HepG2 (cell line): ENCODE data around the gene ADD2. TPM values are rescaled to one million over a fixed set of nuclear protein-coding genes. Genes with fewer than 3 reads are reported as not detected.

Source experiments
- FOXK1 ChIP-seq: sonication (generic); formaldehyde crosslinking; IDR thresholded peaks from 2 replicates; pipeline ENCODE4 v1.4.0; 2020; ENCODE audit warnings: low read depth, missing genetic modification reagents, borderline replicate concordance
- FOXO1 ChIP-seq: sonication (generic); formaldehyde crosslinking; IDR thresholded peaks from 2 replicates; pipeline ENCODE4 v1.4.0; 2020; ENCODE audit warnings: missing genetic modification reagents
- GABPB1 ChIP-seq: IDR thresholded peaks from 2 replicates; pipeline ENCODE4 v1.6.1; 2016; ENCODE audit warnings: mild to moderate bottlenecking, missing genetic modification reagents, moderate library complexity, missing compliant biosample characterization
- JUN ChIP-seq: sonication (generic); formaldehyde crosslinking; IDR thresholded peaks from 2 replicates; pipeline ENCODE4 v1.4.0; 2020; ENCODE audit warnings: mild to moderate bottlenecking, missing genetic modification reagents
- KDM4B ChIP-seq: sonication (generic); formaldehyde crosslinking; IDR thresholded peaks from 2 replicates; pipeline ENCODE4 v1.4.0; 2020; ENCODE audit warnings: missing genetic modification reagents
- MAFK ChIP-seq, 2 experiments: IDR thresholded peaks in 1 of 2; conservative IDR thresholded peaks in 1 of 2; 2 replicates each; pipeline ENCODE4 v1.6.1; 2011; ENCODE audit warnings: improper control_type of control experiment in 2 of 2, low read length in 2 of 2
- MEF2D ChIP-seq: sonication (generic); formaldehyde crosslinking; IDR thresholded peaks from 2 replicates; pipeline ENCODE4 v1.5.1; 2020; ENCODE audit warnings: mild to moderate bottlenecking, missing genetic modification reagents
- MXD1 ChIP-seq: sonication (generic); formaldehyde crosslinking; IDR thresholded peaks from 2 replicates; pipeline ENCODE4 v1.4.0; 2020; ENCODE audit warnings: mild to moderate bottlenecking, missing genetic modification reagents
- SAFB2 ChIP-seq: sonication (generic); formaldehyde crosslinking; IDR thresholded peaks from 2 replicates; pipeline ENCODE4 v1.5.1; 2020; ENCODE audit warnings: missing genetic modification reagents, low read depth, mild to moderate bottlenecking, borderline replicate concordance
- SP4 ChIP-seq: sonication (generic); formaldehyde crosslinking; IDR thresholded peaks from 2 replicates; pipeline ENCODE4 v1.8.1; 2023; ENCODE audit warnings: mild to moderate bottlenecking, missing genetic modification reagents
- TAF15 ChIP-seq: fragments of 200-400 bp; formaldehyde crosslinking; IDR thresholded peaks from one replicate; pipeline ENCODE4 v1.6.1; 2018; ENCODE audit warnings: mild to moderate bottlenecking, low read depth, low read length; ENCODE audit not compliant: poor library complexity, severe bottlenecking
- YY1 ChIP-seq: IDR thresholded peaks from 2 replicates; pipeline ENCODE4 v1.6.1; 2011; ENCODE audit warnings: low read length, low read depth, moderate library complexity, mild to moderate bottlenecking; ENCODE audit not compliant: insufficient read depth, insufficient replicate concordance
- ZBTB1 ChIP-seq: sonication (generic); formaldehyde crosslinking; IDR thresholded peaks from 2 replicates; pipeline ENCODE4 v1.4.0; 2020; ENCODE audit warnings: missing genetic modification reagents, borderline replicate concordance
- ZBTB40 ChIP-seq, 2 experiments: fragments of 450-650 bp in 1 of 2; sonication (generic) in 1 of 2; formaldehyde crosslinking in 1 of 2; IDR thresholded peaks; 2 replicates each; pipeline versions ENCODE4 v1.6.1 to v1.8.0; 2016 to 2022; ENCODE audit warnings: antibody characterized with exemption in 1 of 2, mild to moderate bottlenecking in 1 of 2, missing genetic modification reagents in 1 of 2
- ZNF451 ChIP-seq: sonication (generic); formaldehyde crosslinking; IDR thresholded peaks from 2 replicates; pipeline ENCODE4 v1.5.0; 2020; ENCODE audit warnings: mild to moderate bottlenecking, missing genetic modification reagents
- ZNF580 ChIP-seq: IDR thresholded peaks from 2 replicates; pipeline ENCODE4 v1.6.1; 2016; ENCODE audit warnings: low read depth, borderline replicate concordance
- ZNF660 ChIP-seq: sonication (generic); formaldehyde crosslinking; IDR thresholded peaks from 2 replicates; pipeline ENCODE4 v1.5.1; 2020; ENCODE audit warnings: mild to moderate bottlenecking, low read depth, missing genetic modification reagents, borderline replicate concordance
- ZNF792 ChIP-seq: IDR thresholded peaks from 2 replicates; pipeline ENCODE4 v1.6.1; 2016
- polyA plus RNA-seq, 8 experiments: library from polyadenylated mRNA; depleted of rRNA in 3 of 8; stranded (reverse) in 7 of 8; unstranded in 1 of 8; fragments of >200 nt; fragmentation: Illumina TruSeq in 4 of 8; extraction: Trizol in 4 of 8; gene quantifications; 2 replicates each; pipeline versions ENCODE4 v1.2.1 to v1.2.3, GENCODE V29; 2011 to 2016; ENCODE audit warnings: low read depth in 4 of 8, missing spikeins in 1 of 8, mixed read lengths in 1 of 8; ENCODE audit not compliant: insufficient read depth in 1 of 8
- total RNA-seq, 5 experiments: library from RNA; depleted of rRNA; stranded (reverse); fragments of >200 nt; fragmentation: Illumina TruSeq; extraction: Trizol; gene quantifications; 2 replicates each; pipeline ENCODE4 v1.2.3, GENCODE V29; 2016; ENCODE audit warnings: low read depth in 1 of 5

Gene ADD2
- total and polyA plus RNA-seq, 2 of the 13 experiments (the other 11 are each of a cell fraction or from before 2014, with no cell fraction given), result 0.05 to 0.13 TPM

- no peak for TF ChIP-seq SP4 (CRISPR knock-in tag)
- TF ChIP-seq YY1, result peak; percentile 19
- peak; percentile 59; the same call in 1 of the 2 replicates for TF ChIP-seq FOXO1 (CRISPR knock-in tag)
- TF ChIP-seq FOXK1, result no peak
- no peak for TF ChIP-seq MAFK (conservative IDR thresholded peaks at IDR 0.05 in 1 of 2, IDR thresholded peaks at IDR 0.05 in 1 of 2; ENCODE audit: low read length in 2 of 2)
- TF ChIP-seq JUN, result no peak
- no peak for TF ChIP-seq MXD1
- TF ChIP-seq ZNF451, result no peak
- TF ChIP-seq SAFB2 (CRISPR knock-in tag), result 0 out of 2 replicates have a peak, but pooled peaks have one; percentile 47
- 0 out of 2 replicates have a peak, but pooled peaks have one; percentile 15 for TF ChIP-seq GABPB1 (CRISPR knock-in tag)
- peak; percentile 77; the same call in 1 of the 2 replicates for TF ChIP-seq ZNF580 (CRISPR knock-in tag)
- TF ChIP-seq MEF2D (CRISPR knock-in tag), result no peak
- TF ChIP-seq ZNF792, result no peak
- TF ChIP-seq ZNF660, result no peak
- TF ChIP-seq KDM4B (CRISPR knock-in tag), result no peak
- no peak for TF ChIP-seq ZBTB1
- TF ChIP-seq ZBTB40 (IDR thresholded peaks at IDR 0.05), result no peak
- no peak for TF ChIP-seq ZBTB40 (CRISPR knock-in tag; IDR thresholded peaks at IDR 0.05)
- TF ChIP-seq TAF15, result no peak
Measured at GRCh38 chr2:70789304-70790135, 21.5 kb upstream of the ADD2 start (continued).
